Stomach (tissue), 9 donors: ENCODE measurements around the gene RPL3. TPM values are rescaled to one million over a fixed set of nuclear protein-coding genes. Genes with fewer than 3 reads are reported as not detected.
"Not testable (repeated sequence)": the region's sequence is repeated elsewhere in the genome, so short reads cannot be mapped to it uniquely, and the experiment has no call there.

ENCODE experiments used
- DNase-seq, 2 donors: peaks; one replicate each; pipeline versions ENCODE4 v3.0.0 to v3.0.0-alpha.2; 2013 to 2019
- H3K27ac ChIP-seq, 5 donors: fragments of 200-600 bp in 4 of 5; sonication (generic) in 4 of 5; one replicate each; pipeline ENCODE4 v1.5.1; 2013 to 2019; ENCODE audit warnings: mild to moderate bottlenecking in 1 of 5, moderate library complexity in 1 of 5
- H3K27me3 ChIP-seq, 3 donors: fragments of 200-600 bp; sonication (generic); one replicate each; pipeline ENCODE4 v1.5.1; 2017 to 2019; ENCODE audit warnings: mixed run types in 1 of 3
- H3K36me3 ChIP-seq, 4 donors: fragments of 200-600 bp; sonication (generic); 1 replicate in 3 of 4; 2 replicates in 1 of 4; pipeline ENCODE4 v1.5.1; 2016 to 2019
- H3K4me1 ChIP-seq, 4 donors: fragments of 200-600 bp; sonication (generic); one replicate each; pipeline ENCODE4 v1.5.1; 2016 to 2019
- H3K4me3 ChIP-seq, 4 donors: fragments of 200-600 bp; sonication (generic) in 3 of 4; one replicate each; pipeline ENCODE4 v1.5.1; 2016 to 2019; ENCODE audit warnings: mild to moderate bottlenecking in 1 of 4
- H3K9me3 ChIP-seq, 4 donors: fragments of 200-600 bp; sonication (generic); one replicate each; pipeline ENCODE4 v1.5.1; 2016 to 2019
- EP300 ChIP-seq: sonication (generic); formaldehyde crosslinking; IDR thresholded peaks from one replicate; pipeline ENCODE4 v1.6.1; 2017; ENCODE audit warnings: antibody characterized with exemption
- POLR2A ChIP-seq, 4 donors: fragments of 450-650 bp; IDR thresholded peaks; one replicate each; pipeline ENCODE4 v1.6.1; 2016; ENCODE audit warnings: antibody characterized with exemption in 4 of 4, control low read depth in 2 of 4, mild to moderate bottlenecking in 1 of 4, moderate library complexity in 1 of 4
- POLR2AphosphoS5 ChIP-seq, 3 donors: sonication (generic); formaldehyde crosslinking; IDR thresholded peaks; one replicate each; pipeline ENCODE4 v1.6.1; 2016; ENCODE audit warnings: antibody characterized with exemption in 3 of 3
- WGBS, 5 donors: extraction: QIAGEN DNeasy Blood & Tissue Kit in 3 of 5; methylation state at CpG; one replicate each; pipeline versions ENCODE4 v1.1.5 to v1.1.7; 2013 to 2018; 5-methylcytosine and 5-hydroxymethylcytosine counted together
- intact Hi-C: fragments of 100-400 bp; cut with DNase I; formaldehyde crosslinking; loops from one replicate; pipeline ENCODE4 v1.15.1; 2023; ENCODE audit warnings: low total_unique reads
- polyA plus RNA-seq, 3 donors: library from polyadenylated mRNA; stranded (reverse); fragments of 200-250 nt; gene quantifications; one replicate each; pipeline ENCODE4 v1.2.3, GENCODE V29; 2013
- total RNA-seq, 5 donors: library from RNA; depleted of rRNA; stranded (reverse); fragments of >200 nt; gene quantifications; one replicate each; pipeline versions ENCODE4 v1.1.0 to v1.2.3, GENCODE V29; 2014 to 2016
- TF ChIP-seq, protein P1 (sequence below), 7 experiments: fragments of 450-650 bp in 4 of 7; fragments of 200-600 bp in 3 of 7; sonication (generic) in 3 of 7; IDR thresholded peaks; one replicate each; pipeline ENCODE4 v1.5.1; 2016 to 2019; ENCODE audit warnings: antibody characterized with exemption in 7 of 7, control low read depth in 2 of 7, mild to moderate bottlenecking in 1 of 7
- donor health status: healthy with polysubstance abuse.
- donor health status: Bipolar disorder and iron deficiency.
- donor health status: healthy.

RPL3 gene
- total and polyA plus RNA-seq, 8 donors: 940 to 5,267 (median 2,482) TPM

DNA sequence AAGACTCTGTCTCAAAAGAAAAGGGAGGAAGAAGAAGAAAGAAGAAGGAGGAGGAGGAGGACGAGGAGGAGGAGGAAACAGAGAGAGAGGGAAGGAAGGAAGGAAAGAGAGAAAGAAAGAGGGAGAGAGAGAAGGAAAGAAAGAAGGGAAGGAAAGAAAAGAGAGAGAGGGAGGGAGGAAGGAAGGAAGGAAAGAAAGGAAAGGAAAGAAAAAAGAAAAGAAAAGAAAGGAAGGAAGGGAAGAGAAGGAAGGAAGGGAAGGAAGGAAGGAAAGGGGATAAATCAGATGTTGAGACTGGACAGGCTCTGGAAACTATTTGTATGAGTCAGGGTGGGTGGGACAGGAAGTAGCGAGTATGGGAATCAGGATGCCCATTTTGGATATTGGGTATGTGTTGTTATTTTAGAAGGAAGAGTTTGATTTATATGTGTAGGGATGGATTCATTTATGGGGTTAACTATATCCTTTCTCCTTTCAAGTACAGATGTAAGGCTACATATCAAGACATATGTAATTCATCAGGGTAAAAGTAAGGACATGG, 6.0 kb upstream of the RPL3 start:
- Histone ChIP-seq H3K27ac (no peak overlapping the region), H3K9me3 (no peaks in the 10 kb centered on the region), H3K4me3 (no peak overlapping the region), H3K36me3 (no peaks in the 10 kb centered on the region), H3K27me3 (no peaks in the 10 kb centered on the region), H3K4me1 (peaks cover 0 to 3% (median 3%) of the 10 kb centered on the region in 4 donors)
- DNase-seq: no peak
- intact Hi-C loops: no loop called here
- TF ChIP-seq, protein P1, sequence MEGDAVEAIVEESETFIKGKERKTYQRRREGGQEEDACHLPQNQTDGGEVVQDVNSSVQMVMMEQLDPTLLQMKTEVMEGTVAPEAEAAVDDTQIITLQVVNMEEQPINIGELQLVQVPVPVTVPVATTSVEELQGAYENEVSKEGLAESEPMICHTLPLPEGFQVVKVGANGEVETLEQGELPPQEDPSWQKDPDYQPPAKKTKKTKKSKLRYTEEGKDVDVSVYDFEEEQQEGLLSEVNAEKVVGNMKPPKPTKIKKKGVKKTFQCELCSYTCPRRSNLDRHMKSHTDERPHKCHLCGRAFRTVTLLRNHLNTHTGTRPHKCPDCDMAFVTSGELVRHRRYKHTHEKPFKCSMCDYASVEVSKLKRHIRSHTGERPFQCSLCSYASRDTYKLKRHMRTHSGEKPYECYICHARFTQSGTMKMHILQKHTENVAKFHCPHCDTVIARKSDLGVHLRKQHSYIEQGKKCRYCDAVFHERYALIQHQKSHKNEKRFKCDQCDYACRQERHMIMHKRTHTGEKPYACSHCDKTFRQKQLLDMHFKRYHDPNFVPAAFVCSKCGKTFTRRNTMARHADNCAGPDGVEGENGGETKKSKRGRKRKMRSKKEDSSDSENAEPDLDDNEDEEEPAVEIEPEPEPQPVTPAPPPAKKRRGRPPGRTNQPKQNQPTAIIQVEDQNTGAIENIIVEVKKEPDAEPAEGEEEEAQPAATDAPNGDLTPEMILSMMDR (IDR thresholded peaks at IDR 0.05): no peak
- WGBS, 5 donors: 61 to 83% (median 65%) methylated on average over 2 of the region's 2 CpGs

DNA sequence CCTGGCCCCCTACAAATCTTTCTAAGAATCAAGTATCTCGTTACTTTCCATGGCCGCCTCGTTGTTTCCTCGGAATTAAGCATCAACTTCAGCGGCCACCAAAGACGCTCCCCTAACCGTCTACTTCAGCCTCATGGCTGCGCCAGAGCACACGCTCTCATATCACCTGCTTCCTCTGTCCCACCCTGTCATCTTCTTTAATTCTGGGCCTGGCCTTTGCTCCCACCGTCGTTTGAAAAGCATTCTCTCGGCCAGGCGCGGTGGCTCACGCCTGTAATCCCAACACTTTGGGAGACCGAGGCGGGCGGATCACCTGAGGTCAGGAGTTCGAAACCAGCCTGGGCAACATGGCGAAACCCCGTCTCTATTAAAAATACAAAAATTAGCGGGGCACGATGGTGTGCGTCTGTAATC, 1.2 kb upstream of the RPL3 start:
- peaks cover 24 to 27% (median 26%) of the 10 kb centered on the region in 4 donors for H3K36me3 ChIP-seq
- WGBS, 5 donors: 84 to 93% (median 91%) methylated on average over 23 to 24 of the region's 24 CpGs
- H3K27me3 ChIP-seq, DNase-seq, intact Hi-C loops, H3K9me3 ChIP-seq: not testable (repeated sequence)
- peaks cover 25 to 35% (median 33%) of the 10 kb centered on the region in 4 donors for H3K4me1 ChIP-seq
- peak overlapping the region; percentile 90 to 99 (median 98) for H3K27ac ChIP-seq
- H3K4me3 ChIP-seq: peak overlapping the region; percentile 70 to 86 (median 74)

DNA sequence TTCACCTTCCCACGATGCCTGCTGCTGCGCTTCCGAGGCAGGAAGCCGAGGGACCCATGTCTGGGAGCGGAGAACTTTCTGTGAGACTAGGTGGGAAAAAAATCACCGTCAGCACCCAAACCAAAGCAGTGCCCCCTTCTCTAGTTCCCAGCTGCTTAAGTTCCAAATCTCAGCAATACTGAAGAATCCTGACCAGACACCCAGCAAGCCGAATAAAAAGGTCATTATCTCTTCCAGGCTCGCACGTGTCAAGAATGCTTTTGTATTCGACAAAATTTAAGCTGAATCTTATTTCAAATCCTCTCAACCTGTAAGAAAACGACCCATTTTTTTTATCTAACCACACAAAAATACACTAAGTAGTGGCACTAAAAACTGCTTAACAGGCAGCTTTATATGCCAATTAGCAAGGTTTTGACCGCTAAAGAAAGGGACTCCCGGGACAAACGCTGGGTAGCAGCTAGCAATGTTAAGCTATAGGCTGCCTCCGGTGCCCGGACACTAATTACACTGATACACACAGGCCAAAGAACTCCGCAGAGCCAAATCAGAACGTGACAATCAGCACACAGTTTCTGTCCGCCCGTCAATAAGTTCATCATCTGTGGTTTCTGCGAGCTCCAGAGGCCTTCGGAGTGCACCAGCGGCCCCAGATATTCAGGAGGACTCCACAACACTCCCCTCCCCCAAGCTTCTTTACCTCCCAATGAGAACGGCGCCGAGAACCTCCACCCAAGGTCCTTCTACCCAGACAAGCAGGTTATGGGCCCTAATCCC, 728 bp downstream of the RPL3 start:
- H3K4me3 ChIP-seq: peak overlapping the region; percentile 70 to 86 (median 74)
- H3K27ac ChIP-seq: peak overlapping the region; percentile 90 to 99 (median 98)
- H3K4me1 ChIP-seq: peaks cover 31 to 53% (median 46%) of the 10 kb centered on the region in 4 donors
- peak in 1 of 2 donors; percentile 79 for DNase-seq
- intact Hi-C loops: no loop called here
- no peaks in the 10 kb centered on the region for H3K9me3 ChIP-seq
- no peaks in the 10 kb centered on the region for H3K27me3 ChIP-seq
- peaks cover 43 to 46% (median 46%) of the 10 kb centered on the region in 4 donors for H3K36me3 ChIP-seq
- WGBS, 5 donors: 1 to 4% (median 3%) methylated on average over 25 to 26 of the region's 26 CpGs
- TF ChIP-seq, protein P1 (IDR thresholded peaks at IDR 0.05): no peak
- TF ChIP-seq POLR2A (IDR thresholded peaks at IDR 0.05) (no peak), POLR2AphosphoS5 (IDR thresholded peaks at IDR 0.05) (no peak), EP300 (no peak)

DNA sequence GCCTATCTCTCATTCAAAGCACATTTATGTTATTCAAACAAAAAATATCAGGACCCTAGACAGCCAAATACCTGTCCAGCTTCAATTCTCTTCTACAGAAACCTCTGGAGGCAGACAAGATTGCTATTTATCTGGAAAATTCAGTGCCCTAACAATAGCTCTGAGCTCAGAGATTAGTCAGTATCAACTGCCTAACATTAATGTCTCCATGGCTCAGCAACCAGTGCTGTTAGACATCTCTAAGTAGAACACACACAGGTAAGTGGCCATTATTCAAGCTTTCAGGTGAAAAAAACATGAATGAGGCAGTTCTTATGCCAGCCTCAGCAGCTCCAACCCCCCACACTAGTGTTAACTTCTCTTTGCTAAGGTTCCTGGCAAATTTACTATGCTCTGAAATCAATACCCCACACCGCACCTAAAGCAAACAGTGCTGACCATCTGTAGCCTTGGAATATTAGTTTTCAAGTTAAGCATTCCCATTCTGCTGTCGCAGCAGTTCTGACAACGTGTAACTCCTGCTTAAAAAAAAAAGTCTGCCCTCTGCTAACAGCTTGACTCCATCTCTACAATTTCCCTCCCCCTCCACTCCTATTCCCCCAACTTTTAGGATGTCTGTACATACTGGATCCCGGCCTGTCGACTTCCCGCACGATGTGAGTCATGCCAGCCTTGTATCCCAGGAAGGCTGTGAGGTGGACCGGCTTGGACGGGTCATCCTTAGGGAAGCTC, 1.5 kb downstream of the RPL3 start:
- Histone ChIP-seq H3K4me3 (peak overlapping the region; percentile 70 to 86 (median 74)), H3K36me3 (peaks cover 50 to 54% (median 53%) of the 10 kb centered on the region in 4 donors), H3K27ac (peak overlapping the region; percentile 36 to 99 (median 98)), H3K4me1 (peaks cover 31 to 61% (median 50%) of the 10 kb centered on the region in 4 donors), H3K27me3 (no peaks in the 10 kb centered on the region), H3K9me3 (no peaks in the 10 kb centered on the region)
- intact Hi-C loops: no loop called here
- peak in 1 of 2 donors; percentile 50 for DNase-seq
- 4 to 11% (median 6%) methylated on average over 8 to 9 of the region's 9 CpGs for WGBS, 5 donors
- peak in 1 of 3 donors; percentile 68 for TF ChIP-seq POLR2AphosphoS5 (IDR thresholded peaks at IDR 0.05)
- no peak for TF ChIP-seq EP300
- no peak for TF ChIP-seq POLR2A (IDR thresholded peaks at IDR 0.05)

DNA sequence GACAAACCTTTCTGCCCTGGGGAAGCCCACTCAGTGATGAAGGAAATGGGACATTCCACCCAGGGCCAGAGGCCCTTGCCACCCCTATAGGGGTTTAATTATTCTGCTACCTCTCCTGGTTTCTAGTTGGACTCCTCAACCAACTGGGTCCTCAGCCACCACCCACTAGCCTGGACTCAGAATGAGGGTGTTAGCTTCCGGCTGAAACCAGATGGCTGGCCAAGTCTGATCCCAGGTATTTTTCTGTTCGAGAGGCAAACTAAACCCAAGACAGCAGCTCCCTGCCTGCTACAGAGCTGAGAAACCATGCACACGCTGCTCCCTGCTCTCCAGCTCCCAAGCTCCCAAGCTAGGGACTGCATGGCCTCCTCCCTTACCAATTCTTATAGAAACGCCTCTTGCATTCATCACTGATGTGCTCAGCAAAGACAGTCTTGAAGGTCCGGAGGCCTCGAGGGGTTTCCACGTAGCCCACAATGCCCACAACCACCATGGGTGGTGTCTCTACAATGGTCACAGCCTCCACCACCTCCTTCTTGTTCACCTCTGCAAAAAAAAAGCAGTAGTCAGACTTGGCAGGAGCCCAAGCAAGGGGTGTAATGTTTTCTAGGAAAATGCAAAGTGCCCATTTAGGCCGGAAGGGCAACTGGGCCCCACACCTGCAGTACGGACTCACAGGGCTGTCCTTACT, 2.2 kb downstream of the RPL3 start:
- TF ChIP-seq POLR2A (IDR thresholded peaks at IDR 0.05) (no peak), POLR2AphosphoS5 (IDR thresholded peaks at IDR 0.05) (no peak), EP300 (no peak)
- TF ChIP-seq, protein P1 (IDR thresholded peaks at IDR 0.05): no peak
- Histone ChIP-seq H3K27me3 (no peaks in the 10 kb centered on the region), H3K27ac (peak overlapping the region; percentile 8 to 99 (median 98)), H3K9me3 (no peaks in the 10 kb centered on the region), H3K36me3 (peaks cover 58 to 61% (median 60%) of the 10 kb centered on the region in 4 donors), H3K4me3 (peak overlapping the region; percentile 9 to 86 (median 72)), H3K4me1 (peaks cover 31 to 67% (median 55%) of the 10 kb centered on the region in 4 donors)
- WGBS, 5 donors: 16 to 27% (median 25%) methylated on average over 9 of the region's 9 CpGs
- DNase-seq: peak in 1 of 2 donors; percentile 48
- intact Hi-C loops: no loop called here
